Hepatocyte (in vitro differentiated cells): ENCODE data around the gene SLC34A1. TPM values are rescaled to one million over a fixed set of nuclear protein-coding genes. Genes with fewer than 3 reads are reported as not detected.

Source experiments
- DNase-seq: peaks from one replicate; pipeline ENCODE4 v3.0.0-alpha.2; 2016; ENCODE audit warnings: low spot score
- H2AFZ ChIP-seq: fragments of 200-600 bp; sonication (generic); 2 replicates; pipeline ENCODE4 v1.6.0; 2016; ENCODE audit warnings: antibody characterized with exemption, mild to moderate bottlenecking
- H3K27ac ChIP-seq: fragments of 200-600 bp; sonication (generic); 2 replicates; pipeline ENCODE4 v1.5.1; 2016; ENCODE audit warnings: mild to moderate bottlenecking
- H3K27me3 ChIP-seq: fragments of 200-600 bp; sonication (generic); 2 replicates; pipeline ENCODE4 v1.6.1; 2016
- H3K36me3 ChIP-seq: fragments of 200-600 bp; sonication (generic); replicated peaks from 2 replicates; pipeline ENCODE4 v1.5.1; 2016; ENCODE audit warnings: low read depth; ENCODE audit not compliant: insufficient read depth
- H3K4me1 ChIP-seq: fragments of 200-600 bp; sonication (generic); 2 replicates; pipeline ENCODE4 v1.5.1; 2016; ENCODE audit warnings: mild to moderate bottlenecking, moderate library complexity; ENCODE audit not compliant: insufficient read depth
- H3K4me2 ChIP-seq: fragments of 200-600 bp; sonication (generic); 2 replicates; pipeline ENCODE4 v1.6.0; 2016
- H3K4me3 ChIP-seq: fragments of 200-600 bp; sonication (generic); 2 replicates; pipeline ENCODE4 v1.5.1; 2016; ENCODE audit warnings: mild to moderate bottlenecking
- H3K79me2 ChIP-seq: fragments of 200-600 bp; sonication (generic); 2 replicates; pipeline ENCODE4 v1.6.0; 2017; ENCODE audit warnings: mild to moderate bottlenecking
- H3K9me2 ChIP-seq: fragments of 200-600 bp; sonication (generic); replicated peaks from 2 replicates; pipeline ENCODE4 v1.6.0; 2017; ENCODE audit warnings: mild to moderate bottlenecking; ENCODE audit not compliant: insufficient read depth
- H3K9me3 ChIP-seq: fragments of 200-600 bp; sonication (generic); 2 replicates; pipeline ENCODE4 v1.5.1; 2016; ENCODE audit warnings: low read depth, mild to moderate bottlenecking
- H4K20me1 ChIP-seq: fragments of 200-600 bp; sonication (generic); 2 replicates; pipeline ENCODE4 v1.6.0; 2016; ENCODE audit warnings: mild to moderate bottlenecking; ENCODE audit not compliant: insufficient read depth, poor library complexity, severe bottlenecking
- EZH2 ChIP-seq: fragments of 200-600 bp; sonication (generic); IDR thresholded peaks from 2 replicates; pipeline ENCODE4 v1.6.1; 2016; ENCODE audit warnings: antibody characterized with exemption, mild to moderate bottlenecking, borderline replicate concordance
- EZH2phosphoT487 ChIP-seq: fragments of 200-600 bp; sonication (generic); IDR thresholded peaks from one replicate; pipeline ENCODE4 v1.6.1; 2018; ENCODE audit warnings: antibody characterized with exemption, mild to moderate bottlenecking, low read depth, moderate library complexity; ENCODE audit not compliant: unreplicated experiment, severe bottlenecking
- WGBS: methylation state at CpG from one replicate; pipeline ENCODE4 v1.1.6; 2016; ENCODE audit warnings: low lambda C conversion rate; ENCODE audit errors: missing lambda C conversion rate; 5-methylcytosine and 5-hydroxymethylcytosine counted together
- polyA plus RNA-seq: library from polyadenylated mRNA; unstranded; fragments of >200 nt; fragmentation: Nextera tagmentation; extraction: Ambion mirVana; gene quantifications from 2 replicates; pipeline ENCODE4 v1.2.1, GENCODE V29; 2016
- total RNA-seq: library from RNA; depleted of rRNA; stranded (reverse); fragments of >200 nt; gene quantifications from 2 replicates; pipeline ENCODE4 v1.2.3, GENCODE V29; 2014
- TF ChIP-seq, protein P1 (sequence below): fragments of 200-600 bp; sonication (generic); IDR thresholded peaks from 2 replicates; pipeline ENCODE4 v1.5.1; 2016; ENCODE audit warnings: antibody characterized with exemption, mild to moderate bottlenecking; ENCODE audit not compliant: poor library complexity

Gene SLC34A1
- total and polyA plus RNA-seq, 2 experiments from 2014 or later = not detected

DNA sequence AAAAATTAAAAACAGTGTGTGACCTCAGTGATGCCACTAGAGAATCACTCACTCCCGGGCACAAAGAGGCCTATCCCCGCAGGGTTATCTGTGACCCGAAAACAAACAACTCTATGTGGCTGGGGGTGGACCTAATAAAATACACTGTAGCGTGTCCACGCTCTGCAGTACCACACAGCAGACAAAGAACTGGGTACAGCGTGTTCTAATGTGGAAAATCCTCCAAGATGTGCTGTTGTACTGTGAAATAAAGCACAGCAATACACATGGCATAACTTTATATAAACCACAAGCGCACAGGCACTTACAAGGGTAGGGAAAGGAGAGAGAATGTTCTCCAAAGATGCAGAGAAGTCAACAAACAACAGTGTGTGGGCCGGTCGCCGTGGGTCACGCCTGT lies 8.1 kb upstream of the SLC34A1 start:
- no peaks in the 10 kb centered on the region for H4K20me1 ChIP-seq
- H2AFZ ChIP-seq = no peak overlapping the region
- no peak for DNase-seq
- no peaks in the 10 kb centered on the region for H3K9me2 ChIP-seq
- 79% methylated on average over 11 of the region's 11 CpGs for WGBS
- H3K27ac ChIP-seq = no peak overlapping the region
- no peaks in the 10 kb centered on the region for H3K27me3 ChIP-seq
- H3K36me3 ChIP-seq = no peaks in the 10 kb centered on the region
- H3K4me3 ChIP-seq = no peak overlapping the region
- H3K4me1 ChIP-seq = peaks cover 13% of the 10 kb centered on the region
- no peak for TF ChIP-seq EZH2
- TF ChIP-seq, protein P1, sequence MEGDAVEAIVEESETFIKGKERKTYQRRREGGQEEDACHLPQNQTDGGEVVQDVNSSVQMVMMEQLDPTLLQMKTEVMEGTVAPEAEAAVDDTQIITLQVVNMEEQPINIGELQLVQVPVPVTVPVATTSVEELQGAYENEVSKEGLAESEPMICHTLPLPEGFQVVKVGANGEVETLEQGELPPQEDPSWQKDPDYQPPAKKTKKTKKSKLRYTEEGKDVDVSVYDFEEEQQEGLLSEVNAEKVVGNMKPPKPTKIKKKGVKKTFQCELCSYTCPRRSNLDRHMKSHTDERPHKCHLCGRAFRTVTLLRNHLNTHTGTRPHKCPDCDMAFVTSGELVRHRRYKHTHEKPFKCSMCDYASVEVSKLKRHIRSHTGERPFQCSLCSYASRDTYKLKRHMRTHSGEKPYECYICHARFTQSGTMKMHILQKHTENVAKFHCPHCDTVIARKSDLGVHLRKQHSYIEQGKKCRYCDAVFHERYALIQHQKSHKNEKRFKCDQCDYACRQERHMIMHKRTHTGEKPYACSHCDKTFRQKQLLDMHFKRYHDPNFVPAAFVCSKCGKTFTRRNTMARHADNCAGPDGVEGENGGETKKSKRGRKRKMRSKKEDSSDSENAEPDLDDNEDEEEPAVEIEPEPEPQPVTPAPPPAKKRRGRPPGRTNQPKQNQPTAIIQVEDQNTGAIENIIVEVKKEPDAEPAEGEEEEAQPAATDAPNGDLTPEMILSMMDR = no peak
- no peak for TF ChIP-seq EZH2phosphoT487
- peaks cover 5% of the 10 kb centered on the region for H3K79me2 ChIP-seq
- H3K4me2 ChIP-seq = no peak overlapping the region
- H3K9me3 ChIP-seq = no peaks in the 10 kb centered on the region

DNA sequence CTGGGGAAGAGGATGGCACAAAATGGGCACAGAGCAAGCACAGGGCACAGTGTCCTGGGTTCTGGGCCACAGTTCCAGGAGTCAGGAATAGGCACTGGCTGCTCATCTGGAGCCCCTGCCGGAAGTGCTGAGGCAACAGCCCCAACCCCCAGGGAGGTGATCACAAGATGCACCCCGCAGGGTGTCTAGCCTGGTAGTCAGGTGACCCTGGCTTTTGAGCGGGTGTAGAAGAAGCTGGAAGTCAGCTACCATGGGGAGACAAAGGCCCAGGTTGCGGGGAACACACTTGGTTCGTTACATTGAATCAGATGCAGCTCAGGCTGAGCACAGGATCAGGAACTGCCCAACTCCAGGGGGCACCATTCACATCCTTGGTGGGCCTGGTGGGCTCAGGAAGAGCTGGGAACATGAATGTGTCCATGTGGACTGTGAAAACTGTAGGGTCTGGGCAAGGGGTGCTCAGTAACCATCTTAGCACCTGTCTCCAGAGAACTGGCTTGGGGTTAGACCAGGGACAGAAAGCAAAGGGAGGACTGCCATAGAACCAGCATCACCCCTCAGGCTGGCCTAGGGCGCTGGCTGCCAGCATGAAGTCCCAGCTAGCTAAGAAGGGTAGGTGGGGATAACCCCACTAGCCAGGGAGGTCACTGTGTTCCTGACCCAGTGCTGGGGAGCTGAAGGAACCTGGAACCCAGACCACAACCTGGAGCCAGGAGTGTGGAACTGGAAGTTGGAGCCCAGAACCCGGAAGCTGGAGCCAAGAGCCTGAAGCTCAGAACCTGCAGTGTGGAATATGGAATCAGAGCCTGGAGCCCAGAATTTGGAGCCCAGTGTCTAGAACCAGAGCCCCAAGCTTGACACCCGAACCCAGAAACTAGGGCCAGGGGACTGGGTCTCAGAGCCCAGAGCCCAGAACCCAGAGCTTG lies 6.1 kb upstream of the SLC34A1 start:
- no peaks in the 10 kb centered on the region for H3K27me3 ChIP-seq
- peak overlapping the region; percentile 41 for H3K4me2 ChIP-seq
- peaks cover 13% of the 10 kb centered on the region for H3K4me1 ChIP-seq
- TF ChIP-seq, protein P1 = no peak
- TF ChIP-seq EZH2phosphoT487 = no peak
- no peak for TF ChIP-seq EZH2
- no peaks in the 10 kb centered on the region for H4K20me1 ChIP-seq
- no peak overlapping the region for H2AFZ ChIP-seq
- WGBS = 86% methylated on average over 8 of the region's 8 CpGs
- DNase-seq = no peak
- H3K4me3 ChIP-seq = no peak overlapping the region
- H3K36me3 ChIP-seq = no peaks in the 10 kb centered on the region
- H3K9me2 ChIP-seq = no peaks in the 10 kb centered on the region
- H3K27ac ChIP-seq = peak overlapping the region; percentile 88
- H3K9me3 ChIP-seq = no peaks in the 10 kb centered on the region
- no peaks in the 10 kb centered on the region for H3K79me2 ChIP-seq

DNA sequence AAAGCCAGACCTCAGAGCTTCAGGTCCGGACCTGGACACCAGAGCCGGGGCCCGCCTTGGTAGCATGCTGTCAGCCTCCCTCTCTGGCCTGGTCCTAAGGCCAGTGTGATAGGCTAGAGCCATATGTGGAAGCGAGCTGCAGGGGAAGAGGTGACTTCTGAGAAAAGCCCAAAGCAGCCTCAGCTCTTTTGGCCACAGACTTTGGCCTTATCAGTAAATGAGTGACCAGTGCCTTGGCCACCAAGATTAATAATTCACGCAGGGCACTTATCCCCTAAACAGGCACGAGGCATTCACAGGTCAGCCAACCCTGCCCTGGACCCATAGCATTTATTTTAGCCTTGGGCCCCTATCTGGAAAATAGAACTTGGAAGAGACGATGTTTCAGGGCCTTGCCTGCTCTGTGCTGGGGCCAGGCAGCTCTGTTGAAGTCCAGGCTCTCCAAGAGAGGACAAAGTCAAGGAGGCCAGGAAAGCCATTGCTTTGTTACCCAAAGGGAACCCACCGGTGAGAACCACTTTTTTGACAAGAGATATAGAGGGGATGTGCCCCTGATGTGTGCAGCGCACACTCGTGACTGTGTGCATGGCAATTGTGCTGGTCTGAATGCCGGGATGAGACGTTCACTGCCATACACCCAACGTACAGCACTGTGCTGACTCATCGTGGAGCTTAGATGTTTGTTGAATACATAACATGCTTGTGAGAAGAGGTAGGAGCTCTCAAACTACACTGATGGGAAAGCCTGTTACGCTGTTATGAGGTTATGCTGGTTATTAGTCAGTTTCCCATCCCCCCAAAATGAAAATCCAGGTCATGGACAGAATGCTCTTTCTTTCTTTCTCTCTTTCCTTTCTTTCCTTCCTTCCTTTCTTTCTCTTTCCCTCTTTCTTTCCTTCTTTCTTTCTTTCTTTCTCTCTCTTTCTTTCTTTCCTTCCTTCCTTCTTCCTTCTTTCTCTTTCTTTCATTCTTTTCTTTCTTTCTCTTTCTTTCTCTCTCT lies 5.0 kb upstream of the SLC34A1 start:
- Histone ChIP-seq H3K36me3 (no peaks in the 10 kb centered on the region), H3K27me3 (no peaks in the 10 kb centered on the region), H3K9me2 (no peaks in the 10 kb centered on the region), H3K4me1 (peaks cover 13% of the 10 kb centered on the region), H3K4me3 (no peak overlapping the region), H3K79me2 (no peaks in the 10 kb centered on the region), H3K27ac (peak overlapping the region; percentile 88), H4K20me1 (no peaks in the 10 kb centered on the region), H3K9me3 (no peaks in the 10 kb centered on the region), H2AFZ (no peak overlapping the region), H3K4me2 (peak overlapping the region; percentile 41)
- peak; percentile 83 for DNase-seq
- TF ChIP-seq, protein P1 = no peak
- TF ChIP-seq EZH2 (no peak), EZH2phosphoT487 (no peak)
- WGBS = 59% methylated on average over 15 of the region's 15 CpGs
